GM19023 (cell line): ENCODE measurements around the gene HSD17B13.
"Not testable (repeated sequence)": the region's sequence is repeated elsewhere in the genome, so short reads cannot be mapped to it uniquely, and the experiment has no call there.

Experiments
- ATAC-seq: cut with Tn5 transposase; IDR thresholded peaks from one replicate; pipeline ENCODE4 v1.9.1; 2021; ENCODE audit warnings: mild to moderate bottlenecking, moderate library complexity; ENCODE audit not compliant: unreplicated experiment

The HSD17B13 gene

GRCh38 chr4:87322754-87323153 lies at the start of gene HSD17B13:
Gene HSD17B13, minus strand, starts transcription at chr4:87322882. Its CDS starts 41 bp downstream, at chr4:87322841.
- no peak for ATAC-seq

DNA sequence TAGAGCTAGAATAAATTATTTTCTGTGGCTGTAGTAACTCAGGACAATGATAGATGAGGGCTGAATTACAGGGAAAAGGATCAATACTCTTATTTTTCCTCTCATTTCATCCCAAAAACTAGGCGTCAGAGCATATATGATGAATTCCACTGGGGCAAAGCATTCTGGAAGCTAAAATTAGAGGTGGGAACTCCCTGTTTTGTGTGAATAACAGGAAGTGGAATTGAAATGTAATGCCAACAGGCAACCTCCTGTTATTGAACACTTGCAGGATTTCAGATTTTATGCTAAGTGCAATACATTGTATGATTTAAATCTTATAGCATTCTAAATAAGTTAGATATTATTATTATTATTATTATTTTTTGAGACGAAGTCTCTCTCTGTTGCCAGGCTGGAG lies 47.4 kb upstream of the HSD17B13 start:
- ATAC-seq, result no peak

DNA sequence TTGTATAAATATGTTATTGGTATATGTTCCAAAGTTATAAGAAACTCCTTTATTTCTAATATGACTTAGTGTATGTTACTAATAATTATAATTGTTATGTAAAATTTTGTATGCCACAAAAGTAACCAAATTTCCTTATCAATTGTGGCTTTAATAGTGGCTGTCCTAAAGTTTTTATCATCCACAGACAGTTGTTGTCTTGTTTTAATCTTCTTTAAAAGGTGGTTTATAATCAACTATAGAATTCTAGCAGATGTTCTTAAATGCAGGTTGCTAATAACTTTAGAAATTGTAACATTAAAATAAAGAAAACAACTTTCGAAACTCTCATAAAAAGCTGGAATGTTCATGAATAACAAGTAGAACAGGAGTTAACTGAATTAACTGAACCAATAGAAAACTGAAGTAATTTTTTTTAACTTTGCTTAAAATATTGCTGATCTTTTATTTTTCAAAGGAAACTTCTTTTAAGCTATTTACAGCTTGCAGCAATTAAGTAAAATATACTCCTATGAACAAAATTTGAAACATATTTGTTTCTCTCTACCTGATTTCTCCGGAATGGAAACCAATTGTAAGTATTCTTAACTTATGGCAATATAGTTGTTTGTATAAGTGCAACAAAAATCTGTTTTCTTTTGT lies 44.0 kb upstream of the HSD17B13 start:
- ATAC-seq, result no peak

GRCh38 chr4:87365348-87365747 lies 42.7 kb upstream of the HSD17B13 start:
- ATAC-seq, result no peak

- no peak for ATAC-seq
These were observed 40.9 kb upstream of the HSD17B13 start for GRCh38 chr4:87363552-87363951.

DNA sequence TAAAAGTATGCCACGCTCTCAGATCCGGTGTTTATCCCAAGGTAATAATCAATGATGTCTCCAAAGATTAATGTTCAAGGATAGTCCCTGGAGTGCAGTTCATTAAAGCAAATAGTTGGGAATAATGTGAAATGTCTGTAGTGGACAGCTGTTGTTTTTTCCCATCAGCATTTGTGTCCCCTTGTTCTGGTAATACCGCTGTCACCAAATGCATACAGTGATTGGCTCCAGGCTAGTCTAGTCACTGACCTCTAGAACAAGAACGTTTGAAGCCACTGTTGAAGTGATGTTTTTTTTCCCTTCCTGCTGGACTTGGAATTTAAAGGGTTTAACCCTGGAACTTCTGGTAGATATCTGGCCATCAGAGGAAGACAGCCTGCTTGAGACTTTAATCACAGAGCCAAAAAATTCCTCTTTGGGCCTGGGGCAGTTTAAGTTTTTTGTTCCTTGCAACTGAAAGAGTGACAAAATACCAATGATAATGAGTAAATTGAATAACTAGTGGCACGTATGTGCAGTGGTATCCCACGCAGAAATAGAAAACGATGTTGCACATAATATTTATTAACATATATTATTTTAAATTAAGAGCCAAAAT lies 37.8 kb upstream of the HSD17B13 start:
- no peak for ATAC-seq

- no peak for ATAC-seq
These were observed 36.6 kb upstream of the HSD17B13 start for GRCh38 chr4:87359258-87359657.

DNA sequence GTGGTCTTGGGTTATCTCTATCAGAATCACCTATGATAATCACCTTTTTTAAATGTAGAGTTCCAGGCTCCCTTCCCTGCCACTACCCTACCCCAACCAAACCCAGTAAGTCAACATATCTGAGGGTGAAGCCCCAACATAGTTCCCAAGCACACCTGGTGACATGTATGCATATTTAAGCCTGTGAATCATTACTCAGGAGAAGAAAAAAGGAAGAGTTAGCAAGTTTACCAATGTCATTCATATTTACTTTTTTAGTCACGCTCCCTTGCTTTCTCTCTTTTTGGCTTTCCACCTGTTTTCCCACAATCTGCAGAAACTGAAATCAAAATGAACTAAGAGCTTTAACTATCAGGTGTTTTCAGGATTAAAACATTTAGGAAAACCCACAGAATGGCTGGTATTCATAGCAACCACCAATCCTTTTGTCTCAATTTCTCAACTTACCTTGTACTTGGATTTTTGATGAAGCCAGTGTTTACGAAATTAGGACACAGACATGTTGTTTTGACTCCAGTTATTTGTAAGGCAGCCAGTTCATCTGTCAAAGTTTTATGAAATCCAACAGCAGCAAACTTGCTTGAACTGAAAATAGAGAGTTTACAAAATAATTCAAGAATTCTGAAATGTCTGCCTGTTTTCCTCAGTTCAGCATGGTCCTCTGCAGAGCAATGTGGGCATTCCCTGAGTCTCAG lies 34.3 kb upstream of the HSD17B13 start:
- no peak for ATAC-seq

- ATAC-seq, result no peak
These were observed 31.8 kb upstream of the HSD17B13 start for GRCh38 chr4:87354168-87355102.

- peak; percentile 78 for ATAC-seq
These were observed 30.9 kb upstream of the HSD17B13 start for GRCh38 chr4:87353592-87353991.

DNA sequence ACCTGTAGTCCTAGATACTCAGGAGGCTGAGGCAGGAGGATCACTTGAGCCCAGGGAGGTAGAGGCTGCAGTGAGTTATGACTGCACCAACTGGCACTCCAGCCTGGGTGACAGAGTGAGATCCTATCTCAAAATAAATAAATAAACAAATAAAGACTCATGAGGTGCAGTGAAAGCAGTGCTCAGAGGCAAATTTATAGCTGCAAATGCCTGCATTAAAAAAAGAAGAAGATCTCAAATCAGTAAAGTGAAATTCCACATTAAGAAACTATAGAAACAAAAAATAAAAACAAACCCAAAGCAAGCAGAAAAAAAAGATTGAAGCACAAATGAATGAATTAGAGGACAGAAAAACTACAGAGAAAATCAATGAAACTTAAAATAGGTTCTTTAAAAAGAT lies 22.5 kb upstream of the HSD17B13 start:
- ATAC-seq, result no peak

DNA sequence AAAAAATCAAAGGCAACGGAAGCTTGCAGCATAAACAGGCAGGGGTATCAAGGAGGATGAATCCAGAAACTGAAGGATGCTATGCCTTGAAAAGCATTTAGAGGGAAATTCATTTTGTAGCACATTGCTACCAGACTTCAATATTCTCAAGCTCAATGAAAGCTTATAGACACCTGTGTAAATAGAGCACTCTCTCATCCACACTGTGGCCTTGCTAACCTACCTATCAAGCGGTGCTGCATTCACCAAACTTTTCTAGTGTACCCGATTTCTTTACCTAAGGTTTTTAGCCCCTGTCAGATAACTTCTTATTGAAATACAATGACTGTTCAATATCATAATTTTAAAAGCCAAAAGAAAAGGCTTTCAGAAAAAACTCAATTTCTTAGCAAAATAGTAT lies 20.2 kb upstream of the HSD17B13 start:
- ATAC-seq, result no peak

GRCh38 chr4:87341954-87342635 lies 19.4 kb upstream of the HSD17B13 start:
- ATAC-seq, result not testable (repeated sequence)

GRCh38 chr4:87339440-87339839 lies 16.8 kb upstream of the HSD17B13 start:
- no peak for ATAC-seq

- ATAC-seq, result no peak
These were observed 14.7 kb upstream of the HSD17B13 start for GRCh38 chr4:87337361-87337760.

- ATAC-seq, result no peak
These were observed 10.6 kb upstream of the HSD17B13 start for GRCh38 chr4:87333267-87333666.

DNA sequence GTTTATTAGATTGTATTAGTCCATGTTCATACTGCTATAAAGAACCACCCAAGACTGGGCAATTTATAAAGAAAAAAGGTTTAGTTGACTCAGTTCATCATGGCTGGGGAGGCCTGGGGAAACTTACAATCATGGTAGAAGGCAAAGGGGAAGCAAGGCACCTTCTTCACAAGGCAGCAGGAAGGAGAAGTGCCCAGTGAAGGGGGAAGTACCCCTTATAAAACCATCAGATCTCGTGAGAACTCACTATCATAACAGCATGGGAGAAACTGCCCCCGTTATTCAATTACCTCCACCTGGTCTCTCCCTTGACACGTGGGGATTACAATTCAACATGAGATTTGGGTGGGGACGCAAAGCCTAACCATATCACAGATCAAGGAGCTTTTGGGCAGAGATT lies 8.1 kb upstream of the HSD17B13 start:
- no peak for ATAC-seq

DNA sequence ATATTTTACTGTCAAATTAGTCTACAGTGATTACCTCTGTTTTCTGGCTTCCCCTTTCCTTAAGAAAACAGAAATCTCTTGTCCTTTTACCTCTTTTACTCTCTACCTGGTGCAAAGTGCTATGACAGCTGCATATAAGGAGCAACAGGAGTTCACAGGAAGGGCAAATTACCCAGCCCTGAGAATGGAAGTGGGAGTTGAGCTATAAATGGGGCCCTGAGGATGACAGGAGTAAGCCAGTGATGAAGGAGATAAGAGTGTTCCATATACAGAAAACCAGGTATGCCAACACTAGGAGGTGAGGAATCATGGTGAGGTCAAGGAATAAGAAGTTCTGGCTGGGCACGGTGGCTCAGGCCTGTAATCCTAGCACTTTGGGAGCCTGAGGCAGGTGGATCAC lies 4.5 kb upstream of the HSD17B13 start:
- no peak for ATAC-seq

DNA sequence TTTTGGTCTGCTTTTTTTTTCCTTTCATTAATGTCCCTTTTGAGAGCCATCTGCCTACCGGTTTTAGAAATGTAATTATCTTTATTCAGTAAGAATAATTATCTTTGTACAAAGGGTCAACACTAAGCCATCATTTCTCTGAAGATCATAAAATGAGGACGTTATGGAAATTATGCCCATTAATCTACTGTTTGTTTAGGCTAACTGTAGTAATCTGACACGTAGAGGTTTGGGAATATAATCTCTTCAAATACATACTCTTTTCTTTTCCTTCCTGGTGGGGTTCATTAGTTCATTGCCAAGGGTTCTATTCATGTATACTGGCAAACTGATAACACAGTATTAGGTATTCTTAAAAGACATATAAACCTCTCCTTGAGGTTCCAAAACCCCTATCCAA lies 3.8 kb upstream of the HSD17B13 start:
- no peak for ATAC-seq

DNA sequence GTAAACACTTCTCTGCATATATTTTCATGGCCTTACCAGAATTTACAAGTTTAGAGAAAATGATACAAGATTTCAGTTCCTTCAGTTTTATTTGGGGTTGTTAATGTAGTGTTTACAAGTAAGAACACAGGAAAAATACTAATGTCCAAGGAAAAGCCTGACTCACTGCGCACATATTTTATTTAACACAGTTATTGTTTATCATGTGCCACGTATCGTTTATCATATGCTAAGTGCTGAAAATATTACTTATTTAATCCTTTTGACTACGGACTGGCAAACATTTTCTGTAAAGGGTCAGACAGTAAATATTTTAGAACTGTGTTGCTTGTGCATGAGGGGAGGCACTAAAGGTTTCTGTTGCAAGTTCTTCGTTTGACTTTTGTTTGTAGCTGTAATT lies 794 bp downstream of the HSD17B13 start:
- ATAC-seq, result no peak

DNA sequence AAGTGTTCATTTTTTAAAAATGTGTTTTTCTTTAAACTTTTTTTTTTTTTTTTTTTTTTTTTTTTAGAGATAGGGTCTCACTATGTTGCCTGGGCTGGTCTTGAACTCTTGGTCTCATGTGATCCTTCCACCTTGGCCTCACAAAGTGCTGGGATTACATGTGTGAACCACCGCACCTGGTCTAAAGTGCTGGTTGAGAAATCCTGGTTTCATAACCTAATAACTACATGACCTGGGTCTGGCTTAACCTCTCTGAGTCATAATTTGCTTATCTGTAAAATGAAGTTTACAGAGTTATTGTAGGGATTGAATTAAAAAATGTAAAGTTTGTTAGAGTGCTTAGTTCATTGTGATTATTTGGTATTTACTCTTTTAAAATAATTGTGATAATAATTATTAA lies 5.2 kb downstream of the HSD17B13 start:
- ATAC-seq, result no peak
